WTC11 (cell line): ENCODE results near the gene HES1. TPM values are rescaled to one million over a fixed set of nuclear protein-coding genes. Genes with fewer than 3 reads are reported as not detected.

Experiments
- ATAC-seq: fragments of 200-7000 bp; cut with Tn5 transposase; 2 replicates; pipeline ENCODE4 v1.10.0; 2021; ENCODE audit warnings: mild to moderate bottlenecking, moderate library complexity
- CTCF ChIA-PET: fragments of 300-600 bp; sonication (Branson Sonifier 250); formaldehyde crosslinking; loops from one replicate; lab custom pipeline; 2021; ENCODE audit warnings: antibody characterized with exemption; lab: Charles Lee
- POLR2A ChIA-PET: fragments of 350-600 bp; sonication (Branson Sonifier 250); formaldehyde crosslinking; loops from one replicate; lab custom pipeline; 2021; ENCODE audit warnings: antibody characterized with exemption; lab: Charles Lee
- DNase-seq: peaks from one replicate; pipeline ENCODE4 v3.0.0; 2021; ENCODE audit warnings: low spot score
- H3K27ac Mint-ChIP-seq: 2 replicates; pipeline ENCODE4 v1.8.0; 2021; ENCODE audit warnings: mixed read lengths
- H3K27me3 Mint-ChIP-seq: 2 replicates; pipeline ENCODE4 v1.8.0; 2021; ENCODE audit warnings: low read depth, mild to moderate bottlenecking, moderate library complexity, mixed read lengths
- H3K36me3 Mint-ChIP-seq: 2 replicates; pipeline ENCODE4 v1.8.0; 2021; ENCODE audit warnings: mixed read lengths
- H3K4me1 Mint-ChIP-seq: 2 replicates; pipeline ENCODE4 v1.8.0; 2022; ENCODE audit warnings: mixed read lengths
- H3K4me3 Mint-ChIP-seq: 2 replicates; pipeline ENCODE4 v1.8.0; 2021; ENCODE audit warnings: mild to moderate bottlenecking, moderate library complexity, mixed read lengths
- H3K9me3 Mint-ChIP-seq: 2 replicates; pipeline ENCODE4 v1.8.0; 2021; ENCODE audit warnings: mixed read lengths
- CREM ChIP-seq: sonication (generic); formaldehyde crosslinking; IDR thresholded peaks from 2 replicates; pipeline ENCODE4 v1.8.1; 2022; ENCODE audit warnings: mild to moderate bottlenecking, missing genetic modification reagents, moderate library complexity
- ELF4 ChIP-seq: sonication (generic); formaldehyde crosslinking; IDR thresholded peaks from 2 replicates; pipeline ENCODE4 v1.8.1; 2022; ENCODE audit warnings: low read depth, mild to moderate bottlenecking, moderate library complexity, missing genetic modification reagents
- GRHL2 ChIP-seq: fragments of 250-450 bp; sonication (Bioruptor Pico); IDR thresholded peaks from 2 replicates; pipeline ENCODE4 v1.8.0; 2022; ENCODE audit warnings: mild to moderate bottlenecking, moderate library complexity; ENCODE audit not compliant: insufficient replicate concordance, severe bottlenecking
- IRF2 ChIP-seq: sonication (generic); formaldehyde crosslinking; IDR thresholded peaks from 2 replicates; pipeline ENCODE4 v1.8.0; 2022; ENCODE audit warnings: low read depth, missing genetic modification reagents, borderline replicate concordance
- NFATC4 ChIP-seq: fragments of 250-450 bp; sonication (Bioruptor Pico); IDR thresholded peaks from 2 replicates; pipeline ENCODE4 v1.9.0; 2021; ENCODE audit warnings: mild to moderate bottlenecking
- NR2C2 ChIP-seq: sonication (generic); formaldehyde crosslinking; IDR thresholded peaks from 2 replicates; pipeline ENCODE4 v1.8.0; 2022; ENCODE audit warnings: mild to moderate bottlenecking, missing genetic modification reagents
- PRRX2 ChIP-seq: fragments of 250-450 bp; sonication (Bioruptor Pico); IDR thresholded peaks from 2 replicates; pipeline ENCODE4 v1.8.0; 2021; ENCODE audit warnings: mild to moderate bottlenecking
- ZNF219 ChIP-seq: sonication (generic); formaldehyde crosslinking; IDR thresholded peaks from 2 replicates; pipeline ENCODE4 v1.8.0; 2023; ENCODE audit warnings: missing genetic modification reagents, mild to moderate bottlenecking, borderline replicate concordance
- ZNF263 ChIP-seq: sonication (generic); formaldehyde crosslinking; IDR thresholded peaks from 2 replicates; pipeline ENCODE4 v1.8.1; 2022; ENCODE audit warnings: low read depth, mild to moderate bottlenecking, moderate library complexity, missing genetic modification reagents
- ZNF423 ChIP-seq: fragments of 250-450 bp; sonication (Bioruptor Pico); IDR thresholded peaks from 2 replicates; pipeline ENCODE4 v2.1.2; 2022; ENCODE audit warnings: mild to moderate bottlenecking, moderate library complexity
- ZNF671 ChIP-seq: fragments of 250-450 bp; sonication (Bioruptor Pico); IDR thresholded peaks from 2 replicates; pipeline ENCODE4 v1.8.0; 2021; ENCODE audit warnings: mild to moderate bottlenecking
- total RNA-seq: library from RNA; stranded (reverse); gene quantifications from 3 replicates; pipeline ENCODE4 v1.2.3, GENCODE V29; 2021
- TF ChIP-seq, protein P1 (sequence below): sonication (generic); formaldehyde crosslinking; IDR thresholded peaks from 2 replicates; pipeline ENCODE4 v1.8.1; 2022; ENCODE audit warnings: low read depth, missing genetic modification reagents, borderline replicate concordance
- TF ChIP-seq, protein P2 (sequence below): sonication (generic); formaldehyde crosslinking; IDR thresholded peaks from 2 replicates; pipeline ENCODE4 v1.8.0; 2023; ENCODE audit warnings: missing genetic modification reagents
- TF ChIP-seq, protein P3 (sequence below): sonication (generic); formaldehyde crosslinking; IDR thresholded peaks from 2 replicates; pipeline ENCODE4 v1.8.0; 2023; ENCODE audit warnings: mild to moderate bottlenecking, missing genetic modification reagents
- TF ChIP-seq, protein P4 (sequence below): fragments of 250-450 bp; sonication (Bioruptor Pico); IDR thresholded peaks from 2 replicates; pipeline ENCODE4 v1.9.0; 2021; ENCODE audit warnings: mild to moderate bottlenecking
- TF ChIP-seq, protein P5 (sequence below): fragments of 250-450 bp; sonication (Bioruptor Pico); IDR thresholded peaks from 2 replicates; pipeline ENCODE4 v1.9.0; 2021; ENCODE audit warnings: mild to moderate bottlenecking
- TF ChIP-seq, protein P6 (sequence below): sonication (generic); formaldehyde crosslinking; IDR thresholded peaks from 2 replicates; pipeline ENCODE4 v1.8.0; 2022; ENCODE audit warnings: mild to moderate bottlenecking, missing genetic modification reagents

Gene HES1
- total RNA-seq, 1 experiment from 2014 or later = 28.4 TPM

DNA sequence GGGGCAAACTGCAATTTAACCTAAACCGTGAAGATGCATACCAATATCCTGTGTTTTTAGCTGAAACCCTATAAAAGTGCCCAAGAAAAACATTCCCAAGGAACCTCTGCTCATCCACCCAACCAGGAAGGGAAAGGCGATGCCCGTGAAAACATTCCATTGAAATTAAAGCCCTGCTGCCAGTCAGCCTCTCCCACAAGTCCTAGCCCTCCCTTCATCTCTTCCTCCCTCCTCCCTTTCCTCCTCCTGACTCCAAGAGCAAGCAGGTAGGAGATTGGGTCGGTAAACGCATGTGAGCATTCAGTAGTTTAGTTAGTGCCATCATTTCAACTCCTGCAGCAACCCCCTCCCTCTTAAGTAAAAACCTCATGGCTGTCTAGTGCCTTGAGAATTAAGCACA is 27.7 kb downstream of the HES1 start:
- ChIA-PET CTCF (no interaction called here), POLR2A (no interaction called here)
- H3K9me3 Mint-ChIP-seq = no peaks in the 10 kb centered on the region
- DNase-seq = no peak
- peak; percentile 91 for TF ChIP-seq ZNF263 (CRISPR knock-in tag)
- TF ChIP-seq, protein P1, sequence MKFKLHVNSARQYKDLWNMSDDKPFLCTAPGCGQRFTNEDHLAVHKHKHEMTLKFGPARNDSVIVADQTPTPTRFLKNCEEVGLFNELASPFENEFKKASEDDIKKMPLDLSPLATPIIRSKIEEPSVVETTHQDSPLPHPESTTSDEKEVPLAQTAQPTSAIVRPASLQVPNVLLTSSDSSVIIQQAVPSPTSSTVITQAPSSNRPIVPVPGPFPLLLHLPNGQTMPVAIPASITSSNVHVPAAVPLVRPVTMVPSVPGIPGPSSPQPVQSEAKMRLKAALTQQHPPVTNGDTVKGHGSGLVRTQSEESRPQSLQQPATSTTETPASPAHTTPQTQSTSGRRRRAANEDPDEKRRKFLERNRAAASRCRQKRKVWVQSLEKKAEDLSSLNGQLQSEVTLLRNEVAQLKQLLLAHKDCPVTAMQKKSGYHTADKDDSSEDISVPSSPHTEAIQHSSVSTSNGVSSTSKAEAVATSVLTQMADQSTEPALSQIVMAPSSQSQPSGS (CRISPR knock-in tag) = no peak
- no peak for TF ChIP-seq IRF2 (CRISPR knock-in tag)
- no peak overlapping the region for H3K27ac Mint-ChIP-seq
- H3K4me1 Mint-ChIP-seq = peaks cover 66% of the 10 kb centered on the region
- ATAC-seq = peak; percentile 19
- H3K27me3 Mint-ChIP-seq = no peaks in the 10 kb centered on the region
- no peaks in the 10 kb centered on the region for H3K36me3 Mint-ChIP-seq
- no peak overlapping the region for H3K4me3 Mint-ChIP-seq

DNA sequence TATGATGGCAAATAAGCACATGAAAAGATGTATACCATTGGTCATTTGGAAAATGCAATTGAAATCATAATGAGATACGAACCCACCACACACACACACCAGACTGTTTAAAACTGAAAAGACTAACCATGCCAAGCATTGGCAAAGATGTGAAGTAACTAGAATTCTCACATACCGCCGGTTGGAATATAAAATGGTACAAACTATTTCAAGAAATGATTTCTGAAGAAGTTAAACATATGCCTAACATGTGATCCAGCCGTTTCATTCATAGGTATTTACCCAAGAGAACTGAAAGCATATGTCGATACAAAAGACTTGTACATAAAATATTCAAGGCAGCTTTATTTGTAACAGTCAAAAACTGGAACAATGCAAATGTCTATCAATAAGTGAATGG is 28.9 kb downstream of the HES1 start:
- Mint-ChIP-seq H3K27ac (no peak overlapping the region), H3K27me3 (no peaks in the 10 kb centered on the region), H3K36me3 (no peaks in the 10 kb centered on the region), H3K4me1 (peaks cover 74% of the 10 kb centered on the region), H3K9me3 (no peaks in the 10 kb centered on the region), H3K4me3 (no peak overlapping the region)
- ATAC-seq = no peak
- TF ChIP-seq, protein P2, sequence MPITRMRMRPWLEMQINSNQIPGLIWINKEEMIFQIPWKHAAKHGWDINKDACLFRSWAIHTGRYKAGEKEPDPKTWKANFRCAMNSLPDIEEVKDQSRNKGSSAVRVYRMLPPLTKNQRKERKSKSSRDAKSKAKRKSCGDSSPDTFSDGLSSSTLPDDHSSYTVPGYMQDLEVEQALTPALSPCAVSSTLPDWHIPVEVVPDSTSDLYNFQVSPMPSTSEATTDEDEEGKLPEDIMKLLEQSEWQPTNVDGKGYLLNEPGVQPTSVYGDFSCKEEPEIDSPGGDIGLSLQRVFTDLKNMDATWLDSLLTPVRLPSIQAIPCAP = no peak
- TF ChIP-seq PRRX2 (CRISPR knock-in tag) = no peak
- TF ChIP-seq GRHL2 = no peak
- TF ChIP-seq IRF2 (CRISPR knock-in tag) = no peak
- TF ChIP-seq, protein P3, sequence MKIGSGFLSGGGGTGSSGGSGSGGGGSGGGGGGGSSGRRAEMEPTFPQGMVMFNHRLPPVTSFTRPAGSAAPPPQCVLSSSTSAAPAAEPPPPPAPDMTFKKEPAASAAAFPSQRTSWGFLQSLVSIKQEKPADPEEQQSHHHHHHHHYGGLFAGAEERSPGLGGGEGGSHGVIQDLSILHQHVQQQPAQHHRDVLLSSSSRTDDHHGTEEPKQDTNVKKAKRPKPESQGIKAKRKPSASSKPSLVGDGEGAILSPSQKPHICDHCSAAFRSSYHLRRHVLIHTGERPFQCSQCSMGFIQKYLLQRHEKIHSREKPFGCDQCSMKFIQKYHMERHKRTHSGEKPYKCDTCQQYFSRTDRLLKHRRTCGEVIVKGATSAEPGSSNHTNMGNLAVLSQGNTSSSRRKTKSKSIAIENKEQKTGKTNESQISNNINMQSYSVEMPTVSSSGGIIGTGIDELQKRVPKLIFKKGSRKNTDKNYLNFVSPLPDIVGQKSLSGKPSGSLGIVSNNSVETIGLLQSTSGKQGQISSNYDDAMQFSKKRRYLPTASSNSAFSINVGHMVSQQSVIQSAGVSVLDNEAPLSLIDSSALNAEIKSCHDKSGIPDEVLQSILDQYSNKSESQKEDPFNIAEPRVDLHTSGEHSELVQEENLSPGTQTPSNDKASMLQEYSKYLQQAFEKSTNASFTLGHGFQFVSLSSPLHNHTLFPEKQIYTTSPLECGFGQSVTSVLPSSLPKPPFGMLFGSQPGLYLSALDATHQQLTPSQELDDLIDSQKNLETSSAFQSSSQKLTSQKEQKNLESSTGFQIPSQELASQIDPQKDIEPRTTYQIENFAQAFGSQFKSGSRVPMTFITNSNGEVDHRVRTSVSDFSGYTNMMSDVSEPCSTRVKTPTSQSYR = no peak
- TF ChIP-seq, protein P4, sequence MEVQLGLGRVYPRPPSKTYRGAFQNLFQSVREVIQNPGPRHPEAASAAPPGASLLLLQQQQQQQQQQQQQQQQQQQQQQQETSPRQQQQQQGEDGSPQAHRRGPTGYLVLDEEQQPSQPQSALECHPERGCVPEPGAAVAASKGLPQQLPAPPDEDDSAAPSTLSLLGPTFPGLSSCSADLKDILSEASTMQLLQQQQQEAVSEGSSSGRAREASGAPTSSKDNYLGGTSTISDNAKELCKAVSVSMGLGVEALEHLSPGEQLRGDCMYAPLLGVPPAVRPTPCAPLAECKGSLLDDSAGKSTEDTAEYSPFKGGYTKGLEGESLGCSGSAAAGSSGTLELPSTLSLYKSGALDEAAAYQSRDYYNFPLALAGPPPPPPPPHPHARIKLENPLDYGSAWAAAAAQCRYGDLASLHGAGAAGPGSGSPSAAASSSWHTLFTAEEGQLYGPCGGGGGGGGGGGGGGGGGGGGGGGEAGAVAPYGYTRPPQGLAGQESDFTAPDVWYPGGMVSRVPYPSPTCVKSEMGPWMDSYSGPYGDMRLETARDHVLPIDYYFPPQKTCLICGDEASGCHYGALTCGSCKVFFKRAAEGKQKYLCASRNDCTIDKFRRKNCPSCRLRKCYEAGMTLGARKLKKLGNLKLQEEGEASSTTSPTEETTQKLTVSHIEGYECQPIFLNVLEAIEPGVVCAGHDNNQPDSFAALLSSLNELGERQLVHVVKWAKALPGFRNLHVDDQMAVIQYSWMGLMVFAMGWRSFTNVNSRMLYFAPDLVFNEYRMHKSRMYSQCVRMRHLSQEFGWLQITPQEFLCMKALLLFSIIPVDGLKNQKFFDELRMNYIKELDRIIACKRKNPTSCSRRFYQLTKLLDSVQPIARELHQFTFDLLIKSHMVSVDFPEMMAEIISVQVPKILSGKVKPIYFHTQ (CRISPR knock-in tag) = no peak
- CTCF ChIA-PET = interaction anchor here (0.8 kb wide), 1 partner anchor 105 kb away, joined by 3 read pairs; no protein-coding TSS in a partner anchor
- POLR2A ChIA-PET = no interaction called here
- no peak for DNase-seq

DNA sequence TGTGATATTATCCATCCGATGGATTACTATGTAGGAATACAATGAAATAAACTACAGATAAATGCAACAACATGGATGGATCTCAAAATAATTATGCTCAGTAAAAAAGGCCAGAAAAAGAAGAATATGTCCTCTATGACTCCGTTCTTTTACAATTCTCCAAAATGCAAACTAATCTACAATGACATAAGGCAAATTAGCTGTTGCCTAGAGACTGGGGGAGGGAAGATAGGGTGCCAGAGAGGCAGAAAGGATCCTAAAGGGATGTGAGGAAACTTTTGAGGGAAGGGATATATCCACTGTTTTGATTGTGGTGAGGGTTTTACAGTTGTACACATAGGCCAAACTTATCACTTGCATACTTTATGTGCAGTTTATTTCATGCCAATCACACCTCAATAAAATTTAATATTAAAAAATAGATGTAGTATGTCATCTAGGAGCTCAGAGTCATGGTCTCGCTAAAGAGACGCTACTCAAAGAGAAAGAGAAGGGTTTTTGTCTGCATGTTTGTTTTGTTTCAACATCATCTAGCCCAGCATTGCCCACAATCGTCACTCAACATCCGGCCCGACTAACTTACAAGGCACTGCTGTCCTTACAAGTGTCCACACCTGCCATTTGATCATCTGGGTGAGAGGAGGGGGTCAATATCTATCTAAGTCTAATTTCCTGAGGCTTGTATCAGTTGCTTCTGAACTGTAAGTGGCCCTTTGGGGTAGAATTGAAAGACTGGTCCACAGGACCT is 29.5 kb downstream of the HES1 start:
- Mint-ChIP-seq H3K4me3 (no peak overlapping the region), H3K27me3 (no peaks in the 10 kb centered on the region), H3K4me1 (peaks cover 77% of the 10 kb centered on the region), H3K27ac (0 out of 2 replicates have a peak overlapping the region, but pooled peaks have one; percentile 44), H3K9me3 (no peaks in the 10 kb centered on the region), H3K36me3 (no peaks in the 10 kb centered on the region)
- ChIA-PET CTCF (interaction anchor here (0.8 to 3.2 kb wide), 3 partner anchors 24 to 150 kb away, joined by 3 to 26 read pairs (median 4); no protein-coding TSS in a partner anchor), POLR2A (interaction anchor here (0.5 to 1.5 kb wide), 2 partner anchors 29 to 32 kb away, joined by 3 read pairs; no protein-coding TSS in a partner anchor)
- no peak for ATAC-seq
- DNase-seq = no peak
- no peak for TF ChIP-seq ELF4 (CRISPR knock-in tag)
- TF ChIP-seq, protein P5, sequence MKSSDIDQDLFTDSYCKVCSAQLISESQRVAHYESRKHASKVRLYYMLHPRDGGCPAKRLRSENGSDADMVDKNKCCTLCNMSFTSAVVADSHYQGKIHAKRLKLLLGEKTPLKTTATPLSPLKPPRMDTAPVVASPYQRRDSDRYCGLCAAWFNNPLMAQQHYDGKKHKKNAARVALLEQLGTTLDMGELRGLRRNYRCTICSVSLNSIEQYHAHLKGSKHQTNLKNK (CRISPR knock-in tag) = no peak
- TF ChIP-seq, protein P6, sequence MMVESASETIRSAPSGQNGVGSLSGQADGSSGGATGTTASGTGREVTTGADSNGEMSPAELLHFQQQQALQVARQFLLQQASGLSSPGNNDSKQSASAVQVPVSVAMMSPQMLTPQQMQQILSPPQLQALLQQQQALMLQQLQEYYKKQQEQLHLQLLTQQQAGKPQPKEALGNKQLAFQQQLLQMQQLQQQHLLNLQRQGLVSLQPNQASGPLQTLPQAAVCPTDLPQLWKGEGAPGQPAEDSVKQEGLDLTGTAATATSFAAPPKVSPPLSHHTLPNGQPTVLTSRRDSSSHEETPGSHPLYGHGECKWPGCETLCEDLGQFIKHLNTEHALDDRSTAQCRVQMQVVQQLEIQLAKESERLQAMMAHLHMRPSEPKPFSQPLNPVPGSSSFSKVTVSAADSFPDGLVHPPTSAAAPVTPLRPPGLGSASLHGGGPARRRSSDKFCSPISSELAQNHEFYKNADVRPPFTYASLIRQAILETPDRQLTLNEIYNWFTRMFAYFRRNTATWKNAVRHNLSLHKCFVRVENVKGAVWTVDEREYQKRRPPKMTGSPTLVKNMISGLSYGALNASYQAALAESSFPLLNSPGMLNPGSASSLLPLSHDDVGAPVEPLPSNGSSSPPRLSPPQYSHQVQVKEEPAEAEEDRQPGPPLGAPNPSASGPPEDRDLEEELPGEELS (CRISPR knock-in tag) = no peak
- no peak for TF ChIP-seq NR2C2 (CRISPR knock-in tag)
- TF ChIP-seq, protein P2 = no peak
- TF ChIP-seq CREM = no peak
- TF ChIP-seq NFATC4 = no peak
- TF ChIP-seq ZNF219 (CRISPR knock-in tag) = no peak
- TF ChIP-seq ZNF671 (CRISPR knock-in tag) = no peak
- no peak for TF ChIP-seq ZNF423 (CRISPR knock-in tag)
- no peak for TF ChIP-seq ZNF263 (CRISPR knock-in tag)
